C4-2B (cell line): ENCODE data around the gene CORO2B.

Experiments
- H3K27ac ChIP-seq: fragments of 450-650 bp; 2 replicates; pipeline ENCODE4 v1.5.1; 2017
- ZFX ChIP-seq: fragments of 450-650 bp; IDR thresholded peaks from 2 replicates; pipeline ENCODE4 v1.6.1; 2017
- TF ChIP-seq, protein P1 (sequence below): fragments of 450-650 bp; conservative IDR thresholded peaks from 2 replicates; pipeline ENCODE4 v1.5.1; 2017; ENCODE audit warnings: mild to moderate bottlenecking

CORO2B gene

DNA sequence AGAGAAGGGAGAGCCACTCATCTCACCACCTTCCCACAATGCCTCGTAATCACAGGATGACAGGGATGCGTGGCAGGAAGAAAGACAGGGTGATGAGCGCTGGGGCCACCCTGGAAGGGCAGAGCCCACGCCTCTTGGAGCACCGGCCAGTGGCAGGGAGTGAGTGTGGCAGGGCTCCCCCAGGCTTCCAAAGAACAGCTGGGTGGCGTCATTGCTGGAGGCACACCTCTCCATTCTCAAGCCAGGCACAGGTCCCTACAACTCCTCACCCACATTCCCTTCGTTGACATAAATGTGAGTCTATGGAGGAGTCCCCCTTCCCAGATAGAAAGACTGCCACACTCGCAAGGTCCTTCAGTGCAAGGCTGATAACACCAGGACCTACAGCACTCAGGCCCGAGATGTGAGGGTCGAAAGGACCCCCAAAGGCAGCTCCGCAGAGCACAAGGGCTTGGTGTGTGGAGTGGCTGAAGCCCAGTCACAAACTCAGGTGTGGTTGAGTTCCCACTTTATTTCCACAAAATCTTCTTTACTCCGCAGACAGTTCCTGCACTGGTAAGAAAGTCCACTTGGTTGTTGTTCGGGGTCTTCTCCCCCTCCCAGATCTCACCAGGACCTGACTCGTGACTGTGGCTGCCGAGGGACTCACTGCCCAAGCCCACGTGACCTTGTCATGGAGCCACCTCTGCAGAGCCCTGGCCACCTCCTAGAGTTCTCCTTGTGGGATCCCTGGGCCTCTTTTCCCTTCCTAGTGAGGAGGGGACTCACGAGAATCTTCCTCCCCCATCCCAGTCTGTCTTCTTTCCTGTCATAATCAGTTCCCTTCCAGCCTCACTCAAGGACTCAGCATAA is 22.4 kb upstream of the CORO2B start:
- H3K27ac ChIP-seq = no peak overlapping the region
- no peak for TF ChIP-seq ZFX
- TF ChIP-seq, protein P1, sequence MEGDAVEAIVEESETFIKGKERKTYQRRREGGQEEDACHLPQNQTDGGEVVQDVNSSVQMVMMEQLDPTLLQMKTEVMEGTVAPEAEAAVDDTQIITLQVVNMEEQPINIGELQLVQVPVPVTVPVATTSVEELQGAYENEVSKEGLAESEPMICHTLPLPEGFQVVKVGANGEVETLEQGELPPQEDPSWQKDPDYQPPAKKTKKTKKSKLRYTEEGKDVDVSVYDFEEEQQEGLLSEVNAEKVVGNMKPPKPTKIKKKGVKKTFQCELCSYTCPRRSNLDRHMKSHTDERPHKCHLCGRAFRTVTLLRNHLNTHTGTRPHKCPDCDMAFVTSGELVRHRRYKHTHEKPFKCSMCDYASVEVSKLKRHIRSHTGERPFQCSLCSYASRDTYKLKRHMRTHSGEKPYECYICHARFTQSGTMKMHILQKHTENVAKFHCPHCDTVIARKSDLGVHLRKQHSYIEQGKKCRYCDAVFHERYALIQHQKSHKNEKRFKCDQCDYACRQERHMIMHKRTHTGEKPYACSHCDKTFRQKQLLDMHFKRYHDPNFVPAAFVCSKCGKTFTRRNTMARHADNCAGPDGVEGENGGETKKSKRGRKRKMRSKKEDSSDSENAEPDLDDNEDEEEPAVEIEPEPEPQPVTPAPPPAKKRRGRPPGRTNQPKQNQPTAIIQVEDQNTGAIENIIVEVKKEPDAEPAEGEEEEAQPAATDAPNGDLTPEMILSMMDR = no peak

DNA sequence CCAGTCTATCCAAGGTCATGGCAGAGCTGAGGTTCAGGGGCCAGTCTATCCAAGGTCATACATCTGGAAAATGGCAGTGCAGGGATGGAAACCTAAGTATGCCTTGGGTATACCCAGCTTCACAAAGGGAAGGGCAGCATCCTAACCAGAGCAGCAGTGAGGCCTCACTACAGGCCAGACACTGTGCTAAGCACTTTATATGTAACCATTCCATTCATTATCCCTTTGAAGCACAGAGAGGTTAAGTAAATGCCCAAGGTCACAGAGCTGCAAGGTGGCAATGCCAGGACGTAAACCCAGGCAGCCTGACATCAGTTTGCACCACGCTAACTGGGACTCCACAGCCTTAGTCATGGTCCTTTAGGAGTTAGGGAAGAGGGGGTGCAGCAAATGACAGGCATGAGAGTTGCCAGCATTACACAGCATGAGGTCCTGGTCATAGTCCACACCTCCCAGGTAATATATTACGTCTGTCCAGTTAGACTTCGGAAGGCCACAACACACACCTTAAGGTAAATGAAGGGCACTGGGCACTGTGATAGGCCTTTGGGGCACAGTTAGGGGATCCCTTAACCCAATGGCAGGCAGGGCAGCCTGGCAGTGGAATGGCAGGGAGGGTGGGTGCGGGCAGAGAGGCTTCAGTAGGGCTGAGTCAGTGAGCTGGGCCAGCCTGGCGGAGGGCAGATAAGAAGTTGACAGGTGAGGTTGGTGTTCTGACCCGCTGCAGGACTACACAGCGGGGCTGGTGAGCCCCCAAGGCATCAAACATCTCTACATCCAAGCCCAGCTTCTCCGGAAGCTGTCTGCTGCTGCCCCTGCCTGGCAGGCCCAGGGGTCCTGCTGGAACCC is 21.1 kb upstream of the CORO2B start:
- no peak overlapping the region for H3K27ac ChIP-seq
- TF ChIP-seq ZFX = no peak
- TF ChIP-seq, protein P1 = no peak

DNA sequence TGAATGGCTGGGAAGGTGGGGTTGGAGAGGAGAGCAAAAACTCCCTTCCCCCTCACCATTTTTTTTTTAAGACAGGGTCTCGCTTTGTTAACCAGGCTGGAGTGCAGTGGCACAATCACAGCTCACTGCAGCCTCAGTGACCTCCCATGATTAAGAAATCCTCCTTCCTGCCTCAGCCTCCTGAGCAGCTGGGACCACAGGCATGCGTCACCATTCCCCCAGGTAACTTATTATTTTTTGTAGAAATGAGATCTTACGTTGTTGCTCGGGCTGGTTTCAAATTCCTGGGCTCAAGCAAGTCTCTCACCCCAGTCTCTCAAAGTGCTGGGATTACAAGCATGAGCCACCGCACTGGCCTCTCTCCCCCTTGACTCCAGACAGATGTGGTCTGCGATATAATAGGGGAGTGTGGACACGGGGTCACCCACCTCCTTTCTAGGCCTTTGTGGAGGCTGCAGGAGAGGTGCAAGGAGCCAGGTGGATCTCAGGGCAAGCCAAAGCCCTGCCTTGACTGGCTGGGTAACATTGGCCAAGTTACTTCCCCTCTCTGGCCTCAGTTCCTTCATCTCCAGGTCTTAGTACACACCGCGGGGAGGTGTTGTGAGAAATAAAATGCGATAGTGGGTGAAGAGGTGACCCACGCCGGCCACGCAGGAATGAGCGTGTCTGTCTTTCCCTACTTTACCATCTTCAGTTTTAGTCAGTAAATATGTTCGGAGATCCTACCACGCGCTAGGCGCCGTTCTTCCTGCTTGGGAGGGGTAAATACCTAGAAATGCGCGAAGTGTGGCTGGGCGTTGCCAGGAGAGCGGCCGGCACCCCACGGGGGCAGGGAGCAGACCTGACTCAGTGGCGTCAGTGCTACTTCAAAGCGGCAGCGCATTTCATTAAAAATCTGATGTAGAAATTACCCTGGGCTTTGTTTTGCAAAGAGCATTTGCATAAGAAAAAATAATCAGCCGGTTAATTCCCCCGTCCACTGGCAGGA is 20.2 kb upstream of the CORO2B start:
- TF ChIP-seq ZFX = no peak
- TF ChIP-seq, protein P1 = no peak
- no peak overlapping the region for H3K27ac ChIP-seq

DNA sequence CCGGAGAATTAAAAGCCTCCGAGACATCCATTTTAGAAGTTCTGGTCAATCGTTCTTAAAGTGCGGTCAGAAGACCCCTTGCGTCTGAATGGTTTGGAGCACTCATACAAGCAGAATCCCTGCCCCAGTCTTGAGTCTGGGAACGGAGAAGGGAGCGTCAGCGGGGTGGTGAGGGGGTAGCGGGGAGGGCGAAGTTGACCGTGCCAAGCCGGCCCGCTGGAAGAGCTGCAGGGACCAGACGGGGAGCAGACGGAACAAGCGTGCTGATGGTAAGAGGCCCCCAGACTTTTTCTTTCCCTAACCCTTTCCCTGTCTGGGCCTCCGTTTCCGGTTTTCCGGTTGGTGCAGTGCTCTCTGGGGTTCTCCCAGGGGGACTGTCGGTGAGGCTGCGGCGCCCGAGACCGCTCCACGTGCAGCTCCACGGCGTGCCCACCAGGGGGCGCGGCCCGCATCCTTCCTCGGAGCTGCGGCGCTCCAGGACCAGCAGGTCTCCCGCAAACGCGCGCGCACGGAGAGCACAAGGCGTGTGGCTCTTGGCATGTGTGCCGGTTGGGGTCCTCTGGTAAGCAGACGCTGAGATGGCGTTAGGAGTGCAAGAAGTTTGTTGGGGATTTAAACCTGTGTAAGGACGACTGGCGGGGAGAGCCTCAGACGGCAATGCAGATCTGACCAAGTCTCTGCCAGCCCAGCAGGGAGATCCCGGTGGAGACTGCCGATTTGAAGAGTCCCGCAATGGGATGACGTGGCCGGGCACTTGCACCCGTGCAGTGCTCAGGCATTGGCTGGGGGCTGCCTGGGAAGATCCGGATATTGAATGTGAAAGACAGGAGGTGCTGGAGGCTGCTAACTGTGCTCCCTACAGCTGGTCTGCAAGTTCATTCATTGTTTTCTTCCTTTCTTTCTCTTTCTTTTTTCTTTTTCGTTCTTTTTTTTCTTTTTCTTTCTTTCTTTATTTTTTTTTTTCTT is 19.2 kb upstream of the CORO2B start:
- no peak overlapping the region for H3K27ac ChIP-seq
- TF ChIP-seq, protein P1 = peak; percentile 97
- no peak for TF ChIP-seq ZFX

DNA sequence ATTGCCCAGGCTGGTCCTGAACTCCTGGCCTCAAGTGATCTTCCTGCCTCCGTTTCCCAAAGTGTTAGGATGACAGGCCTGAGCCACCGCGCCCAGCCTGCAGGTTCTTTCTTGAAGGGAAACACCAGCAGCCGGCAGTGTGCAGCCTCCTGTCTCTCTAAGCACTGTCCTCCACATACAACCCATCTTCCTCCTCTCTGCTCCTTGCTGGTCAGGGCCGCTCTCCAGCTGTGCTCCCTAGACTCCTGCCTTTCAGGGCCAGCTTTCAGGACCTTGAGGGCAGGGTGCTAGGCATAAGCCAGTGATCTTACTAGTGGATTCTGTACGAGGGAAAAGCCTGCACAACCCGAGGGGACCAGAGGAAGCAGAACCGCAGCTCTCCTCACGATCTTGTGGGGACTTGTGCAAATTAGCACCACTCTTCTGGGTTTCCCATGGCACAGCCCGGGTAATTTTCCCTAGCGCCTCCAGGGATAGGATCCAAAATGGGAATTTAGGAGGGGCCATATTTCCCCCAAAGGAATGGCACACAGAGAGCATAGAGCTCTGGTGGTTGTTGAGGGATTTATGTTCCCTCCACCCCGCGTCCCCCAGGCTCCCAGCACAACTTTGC is 18.2 kb upstream of the CORO2B start:
- no peak overlapping the region for H3K27ac ChIP-seq
- TF ChIP-seq ZFX = no peak
- TF ChIP-seq, protein P1 = no peak
